ENCODE measurements around the gene TMEM94.
"Not testable (repeated sequence)": the region's sequence is repeated elsewhere in the genome, so short reads cannot be mapped to it uniquely, and the experiment has no call there.

The TMEM94 gene

DNA sequence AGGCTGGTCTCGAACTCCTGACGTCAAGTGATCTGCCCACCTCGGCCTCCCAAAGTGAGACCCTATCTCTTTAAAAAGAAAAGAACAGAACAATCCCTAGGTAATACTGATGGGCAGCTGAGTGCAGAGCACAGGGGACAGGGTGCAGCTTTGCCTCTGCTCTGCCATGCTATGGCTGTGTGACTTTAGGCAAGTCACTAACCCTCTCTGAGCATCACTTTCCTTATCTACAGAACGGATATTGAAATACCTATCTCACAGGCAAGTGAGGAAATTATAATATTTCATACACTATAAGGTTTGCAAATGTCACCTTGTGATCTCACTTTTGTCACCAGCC is 54.8 kb downstream of the TMEM94 start:
- no peak for DNase-seq (ENCODE audit: low spot score)

DNA sequence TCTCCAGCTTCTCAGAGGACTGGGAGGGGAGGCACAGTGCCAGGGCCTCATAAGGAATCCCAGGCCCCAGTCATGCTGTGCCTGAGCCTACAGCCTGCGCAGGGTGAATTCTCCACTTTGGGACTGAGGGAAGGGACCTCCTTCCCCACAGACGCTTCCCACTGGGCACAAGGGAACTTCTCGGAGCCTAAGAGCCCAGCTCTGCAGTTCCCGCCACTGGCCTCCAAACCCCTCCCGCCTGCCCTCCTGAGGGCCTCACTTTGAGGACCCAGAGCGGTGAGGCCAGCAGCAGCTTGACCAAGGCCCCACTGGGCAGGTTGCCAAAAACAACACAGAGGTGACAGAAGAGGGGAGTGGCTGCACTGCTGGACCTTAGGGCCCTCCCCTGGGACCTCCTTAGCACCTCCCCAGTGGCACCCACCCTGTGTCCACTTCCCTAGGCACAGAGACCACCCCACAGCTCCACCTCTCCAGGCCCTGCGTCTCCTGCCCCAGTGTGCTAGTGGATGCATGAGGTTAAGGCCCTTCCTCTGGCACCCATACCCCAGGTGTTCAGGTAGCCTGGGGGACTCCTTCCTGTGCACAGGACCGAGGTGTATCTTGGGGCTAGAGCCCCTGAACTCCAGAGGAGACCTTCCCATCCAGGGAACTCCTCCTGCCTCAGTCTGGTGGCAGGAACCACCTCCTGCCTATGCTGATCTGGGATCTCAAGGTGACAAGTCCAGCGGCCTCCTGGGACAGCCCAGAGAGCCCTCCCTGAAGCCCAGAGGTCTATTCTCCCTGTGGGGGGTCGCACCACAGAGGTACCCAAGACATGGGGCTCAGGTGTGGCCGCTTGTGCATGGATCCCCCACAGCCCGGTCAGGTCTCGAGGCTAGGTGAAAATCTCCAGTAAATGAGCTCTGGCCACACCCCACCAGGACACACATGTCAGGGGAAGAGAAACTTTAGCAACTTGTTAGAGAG is 55.5 kb downstream of the TMEM94 start:
- no peak for DNase-seq (ENCODE audit: low spot score)

DNA sequence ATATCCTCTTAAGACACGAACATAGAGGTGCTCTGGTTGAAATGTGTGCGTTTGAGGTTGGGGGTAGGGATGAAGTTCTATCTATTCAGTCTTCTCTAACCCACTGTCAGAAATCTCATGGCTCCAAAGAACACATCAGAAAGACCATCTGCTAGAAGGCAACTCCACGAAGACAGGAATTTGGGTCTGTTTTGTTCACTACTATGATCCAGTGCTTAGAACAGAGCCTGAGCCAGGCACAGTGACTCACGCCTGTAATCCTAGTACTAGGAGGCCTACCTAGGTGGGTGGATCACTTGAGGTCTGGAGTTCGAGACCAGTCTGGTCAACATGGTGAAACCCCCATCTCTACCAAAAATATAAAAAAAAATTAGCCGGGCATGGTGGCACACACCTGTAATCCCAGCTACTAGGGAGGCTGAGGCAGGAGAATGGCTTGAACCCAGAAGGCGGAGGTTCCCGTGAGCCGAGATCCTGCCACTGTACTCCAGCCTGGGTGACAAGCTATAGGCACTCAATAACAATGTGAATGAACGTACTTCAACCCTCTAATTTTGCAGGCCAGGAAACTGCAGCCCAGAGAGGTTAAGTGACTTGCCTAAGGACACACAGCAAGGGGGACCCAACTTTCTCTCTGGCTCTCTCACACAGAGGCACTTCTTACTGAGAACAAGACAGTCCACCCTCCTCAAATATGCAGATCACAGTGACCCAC is 56.6 kb downstream of the TMEM94 start:
- DNase-seq (ENCODE audit: low spot score) = no peak

DNA sequence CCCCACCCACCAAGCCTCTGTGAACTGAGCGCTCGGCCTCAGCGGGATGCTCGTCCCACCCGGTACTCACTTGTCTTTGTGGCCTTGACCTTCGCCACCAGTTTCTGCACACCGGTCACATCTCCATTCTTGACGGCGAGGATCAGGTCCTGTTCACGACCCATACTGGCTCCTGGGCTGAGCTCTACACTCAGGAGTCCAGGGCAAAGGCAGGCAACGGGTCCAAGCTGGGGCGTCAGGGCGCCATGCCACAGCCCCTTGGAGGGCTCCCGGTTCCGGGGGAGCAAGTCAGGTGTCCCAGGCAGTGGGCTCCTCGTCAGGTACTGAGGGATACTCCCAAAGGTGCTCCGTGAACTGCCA is 57.2 kb downstream of the TMEM94 start:
- DNase-seq (ENCODE audit: low spot score) = no peak

DNA sequence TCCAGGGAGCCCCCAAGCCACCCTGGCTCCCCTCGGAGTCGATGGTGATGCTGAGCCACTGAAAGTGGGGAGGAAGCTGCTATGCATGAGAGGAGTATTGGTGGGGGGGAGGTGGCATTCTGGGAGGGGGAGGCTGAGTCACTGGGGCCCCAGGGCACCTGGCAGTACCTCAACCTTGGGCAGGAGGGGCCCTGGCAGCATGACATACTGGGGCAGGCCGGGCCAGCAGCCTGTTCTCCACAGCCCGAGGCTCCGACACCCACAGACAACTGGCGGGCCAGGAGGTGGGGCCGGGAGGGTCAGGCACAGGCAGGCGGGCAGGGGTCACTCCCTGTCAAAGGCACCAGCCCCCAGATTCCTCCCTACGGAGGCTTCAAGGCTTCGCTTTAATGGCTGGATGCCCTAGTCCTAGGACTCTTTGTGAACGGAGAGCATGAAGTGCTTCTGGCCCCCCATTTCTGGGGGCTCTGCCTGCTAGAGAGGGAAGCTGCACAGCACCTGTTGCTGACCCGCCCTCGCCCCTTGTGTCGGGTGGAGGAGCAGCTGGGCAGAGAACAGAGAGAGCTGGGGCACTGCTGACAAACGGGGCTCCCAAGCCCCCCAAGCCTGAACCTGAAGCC is 58.0 kb downstream of the TMEM94 start:
- no peak for DNase-seq (ENCODE audit: low spot score)

DNA sequence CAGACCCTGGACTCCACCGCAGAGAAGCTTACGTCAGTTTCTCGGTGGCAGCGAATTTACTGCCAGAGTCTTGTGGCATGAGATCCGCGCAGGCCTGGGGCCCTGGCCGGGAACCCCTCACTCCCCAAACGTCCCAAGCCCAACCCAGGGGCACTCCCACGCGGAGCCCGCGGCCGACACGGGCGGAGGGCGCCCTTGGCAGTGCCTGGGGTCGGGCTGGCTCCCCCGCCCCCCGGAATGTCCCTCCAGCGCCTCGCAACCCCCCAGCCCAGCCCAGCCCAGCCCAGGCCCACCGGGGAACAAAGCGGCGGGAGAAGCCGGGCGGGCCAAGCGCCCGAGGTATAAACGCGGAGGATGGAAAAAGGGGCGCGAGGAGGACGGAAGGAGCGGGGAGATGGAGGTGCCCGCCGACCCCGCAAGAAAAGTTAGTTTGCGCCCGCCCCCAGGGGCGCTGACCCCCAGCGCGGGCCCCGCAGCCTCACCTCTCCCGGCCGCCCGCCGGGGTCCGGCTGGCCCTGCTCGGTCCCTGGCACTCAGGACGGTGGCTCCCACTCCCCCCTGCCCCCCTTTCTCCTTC is 58.6 kb downstream of the TMEM94 start:
- no peak for DNase-seq (ENCODE audit: low spot score)

DNA sequence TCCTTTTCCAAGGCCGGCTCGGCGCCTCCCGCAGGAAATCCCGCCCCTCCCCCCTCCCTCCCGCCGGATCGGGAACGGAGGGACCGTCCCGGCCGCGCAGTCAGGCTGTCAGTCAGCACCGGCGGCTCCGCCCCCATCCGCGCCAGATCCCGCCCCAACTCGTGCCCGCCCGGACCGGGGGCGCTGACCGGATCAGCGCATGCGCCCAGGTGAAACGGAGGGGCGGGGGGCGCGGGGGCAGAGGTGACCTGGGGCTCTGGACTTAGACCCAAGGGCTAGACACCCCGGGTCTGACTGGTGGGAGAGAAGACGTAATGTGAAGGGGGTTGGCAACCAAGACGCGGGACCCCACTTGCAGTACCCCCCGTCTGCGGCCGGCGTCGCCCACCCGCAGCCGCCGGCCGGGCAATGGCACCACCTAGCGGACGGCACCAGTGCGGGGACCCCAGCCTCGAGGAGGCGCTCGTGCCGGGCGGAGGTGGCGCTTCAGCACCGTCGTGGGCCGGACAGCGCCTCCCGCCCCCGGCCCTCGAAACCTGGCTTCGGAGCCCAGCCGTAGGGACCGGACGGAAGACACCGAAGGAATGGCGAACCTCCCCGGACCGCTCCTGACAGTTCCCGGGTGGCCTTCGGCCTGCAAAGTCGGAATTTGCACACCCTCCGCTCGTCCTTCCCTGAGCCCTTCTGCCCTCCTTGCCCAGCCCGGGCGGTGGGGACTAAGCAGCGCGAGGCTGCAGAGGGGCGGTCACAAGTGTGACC is 59.2 kb downstream of the TMEM94 start, which contains the start of gene CASKIN2:
TSS of gene CASKIN2 (minus strand) at position 42 of the 759 bp plus-strand sequence. CDS start 1,733 bp downstream, outside the sequence.
- peak; percentile 100 for DNase-seq (ENCODE audit: low spot score)

DNA sequence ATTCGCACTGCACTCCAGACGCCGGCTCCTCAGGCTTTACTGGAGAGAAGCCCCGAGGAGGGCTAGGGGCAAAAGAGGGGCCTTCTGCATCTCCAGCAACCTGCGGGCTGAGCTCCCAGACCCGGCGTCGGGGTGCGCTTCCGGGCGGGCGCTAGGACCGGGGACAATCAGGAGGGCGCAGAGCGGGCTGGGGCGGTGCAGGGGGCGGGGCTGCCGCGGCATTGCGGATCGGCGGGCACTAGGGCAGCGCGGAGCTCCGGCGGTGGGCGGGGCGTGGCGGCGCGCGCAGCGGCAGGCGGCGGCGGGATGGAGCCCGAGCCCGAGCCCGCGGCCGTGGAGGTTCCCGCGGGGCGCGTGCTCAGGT is 59.8 kb downstream of the TMEM94 start, which contains the start of gene TSEN54:
TSS of gene TSEN54 (plus strand) at position 274 of the 364 bp plus-strand sequence. CDS start at position 307, 33 bp downstream.
- peak; percentile 99 for DNase-seq (ENCODE audit: low spot score)

DNA sequence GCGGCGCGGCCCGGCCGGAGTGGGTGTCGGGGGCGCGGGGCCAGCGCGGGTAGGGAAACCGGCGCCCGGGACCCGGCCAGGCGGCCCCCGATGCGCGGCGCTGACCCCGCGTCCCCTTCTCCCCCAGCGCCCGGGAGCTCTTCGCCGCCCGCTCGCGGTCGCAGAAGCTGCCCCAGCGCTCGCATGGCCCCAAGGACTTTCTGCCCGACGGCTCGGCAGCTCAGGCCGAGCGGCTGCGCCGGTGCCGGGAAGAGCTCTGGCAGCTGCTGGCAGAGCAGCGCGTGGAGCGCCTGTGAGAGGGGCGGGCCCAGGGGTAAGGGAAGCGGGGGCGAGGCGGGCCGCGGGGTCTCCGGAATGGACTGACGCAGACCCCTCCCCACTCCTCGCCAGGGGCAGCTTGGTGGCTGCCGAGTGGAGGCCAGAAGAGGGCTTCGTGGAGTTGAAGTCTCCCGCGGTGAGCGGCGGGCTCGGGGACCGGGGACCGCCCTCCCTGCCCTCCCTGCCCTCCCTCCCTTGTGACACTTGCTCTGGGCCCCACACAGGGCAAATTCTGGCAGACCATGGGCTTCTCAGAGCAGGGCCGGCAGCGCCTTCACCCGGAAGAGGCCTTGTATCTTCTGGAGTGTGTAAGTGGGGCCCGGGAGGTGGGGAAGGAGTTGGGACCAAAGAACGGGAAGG is 60.3 kb downstream of the TMEM94 start:
- peak; percentile 72 for DNase-seq (ENCODE audit: low spot score)

DNA sequence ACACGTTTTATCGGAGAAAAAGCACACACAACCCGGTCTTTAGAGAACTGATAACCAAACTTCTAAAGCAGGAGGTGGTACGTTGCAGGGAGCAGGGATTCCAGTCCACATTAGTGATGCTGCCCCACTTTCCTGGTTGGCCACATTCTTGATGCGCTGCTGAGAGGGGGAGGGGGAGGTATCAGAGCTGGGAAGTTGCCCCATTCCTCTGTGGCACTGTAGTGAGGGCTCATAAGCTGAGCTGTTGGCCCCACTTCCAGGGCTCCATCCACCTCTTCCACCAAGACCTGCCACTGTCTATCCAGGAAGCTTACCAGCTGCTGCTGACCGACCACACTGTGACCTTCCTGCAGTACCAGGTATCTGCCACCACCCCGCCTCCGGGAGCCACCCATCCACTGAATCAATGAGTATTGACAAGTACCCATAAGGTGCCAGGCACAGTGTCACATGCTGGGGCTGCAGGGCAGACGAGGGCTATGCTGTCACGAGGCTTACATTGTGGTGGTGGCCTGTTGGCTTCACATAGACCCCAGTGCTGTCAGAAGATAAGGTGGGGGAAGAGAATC is 60.9 kb downstream of the TMEM94 start:
- no peak for DNase-seq (ENCODE audit: low spot score)

DNA sequence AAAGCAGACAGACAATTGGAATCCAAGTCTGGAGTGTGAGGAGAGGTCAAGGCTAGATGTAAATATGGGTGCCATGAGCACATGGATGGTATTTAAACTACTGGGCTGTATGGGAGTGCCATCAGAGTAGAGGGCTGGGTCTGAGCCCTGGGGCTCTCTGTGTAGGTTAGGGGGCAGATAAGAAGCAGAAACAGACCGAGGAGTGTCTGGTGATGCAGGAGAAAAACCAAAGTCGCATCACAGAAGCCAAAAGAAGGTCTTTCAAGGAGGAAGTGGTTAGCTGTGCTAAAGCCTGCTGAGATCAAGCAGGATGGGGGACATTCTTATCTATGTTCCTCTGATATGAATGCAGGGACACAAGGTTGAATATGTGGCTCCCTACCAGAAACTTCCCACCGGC is 61.8 kb downstream of the TMEM94 start:
- DNase-seq (ENCODE audit: low spot score) = no peak

DNA sequence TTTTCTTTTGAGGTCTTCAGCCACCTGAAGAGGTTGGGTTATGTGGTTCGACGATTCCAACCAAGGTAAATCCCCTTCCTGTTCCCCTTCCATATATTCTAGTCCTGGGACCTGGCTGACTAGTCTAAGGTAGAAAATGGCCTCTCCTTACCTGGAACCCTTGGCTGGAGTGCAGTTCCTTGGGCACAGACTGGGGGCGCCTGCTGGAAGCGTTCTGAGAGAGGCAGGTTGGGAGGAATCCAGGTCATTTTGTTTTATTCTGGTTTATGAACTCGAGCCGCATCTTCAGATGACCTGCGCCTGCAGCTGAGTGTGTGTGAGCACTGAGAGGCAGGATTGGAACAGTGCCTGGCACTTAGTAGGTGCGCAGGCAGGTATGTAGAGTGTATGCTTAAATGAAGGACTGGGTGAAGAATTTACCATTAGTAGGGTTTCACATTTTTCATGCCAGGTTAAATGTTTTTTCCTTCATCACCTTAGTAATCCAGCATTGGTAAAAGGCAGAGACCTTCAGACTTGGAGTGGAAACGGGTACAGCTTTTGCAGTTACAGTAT is 62.6 kb downstream of the TMEM94 start:
- DNase-seq (ENCODE audit: low spot score) = no peak

DNA sequence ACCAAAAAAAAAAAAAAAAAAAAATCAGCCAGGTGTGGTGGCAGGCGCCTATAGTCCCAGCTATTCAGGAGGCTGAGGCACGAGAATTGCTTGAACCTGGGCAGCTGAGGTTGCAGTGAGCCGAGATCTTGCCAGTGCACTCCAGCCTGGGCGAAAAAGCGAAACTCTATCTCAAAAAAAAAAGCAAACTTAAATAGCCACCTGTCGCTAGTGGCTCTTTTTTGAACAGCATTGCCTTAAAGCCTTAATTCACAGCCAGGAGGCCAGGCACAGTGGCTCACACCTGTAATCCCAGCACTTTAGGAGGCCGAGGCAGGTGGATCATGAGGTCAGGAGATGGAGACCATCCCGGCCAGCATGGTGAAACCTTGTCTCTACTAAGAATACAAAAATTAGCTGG is 64.0 kb downstream of the TMEM94 start:
- not testable (repeated sequence) for DNase-seq (ENCODE audit: low spot score)

DNA sequence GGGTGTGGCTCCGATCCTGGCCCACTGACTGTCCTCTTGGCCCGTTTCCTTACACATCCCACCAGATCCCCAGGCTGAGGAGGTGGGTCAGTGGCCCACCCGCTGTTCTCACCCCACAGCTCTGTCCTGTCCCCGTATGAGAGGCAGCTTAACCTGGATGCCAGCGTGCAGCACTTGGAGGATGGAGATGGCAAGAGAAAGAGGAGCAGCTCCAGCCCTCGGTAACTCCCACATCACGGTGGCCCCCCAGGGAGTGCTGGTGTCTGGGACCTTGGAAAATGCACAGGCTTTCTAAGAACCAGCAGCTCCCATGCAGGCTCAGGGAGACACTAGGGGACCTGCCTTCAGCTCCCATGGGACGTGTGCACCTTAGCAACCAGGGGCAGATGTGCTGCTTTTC is 64.9 kb downstream of the TMEM94 start:
- DNase-seq (ENCODE audit: low spot score) = no peak

DNA sequence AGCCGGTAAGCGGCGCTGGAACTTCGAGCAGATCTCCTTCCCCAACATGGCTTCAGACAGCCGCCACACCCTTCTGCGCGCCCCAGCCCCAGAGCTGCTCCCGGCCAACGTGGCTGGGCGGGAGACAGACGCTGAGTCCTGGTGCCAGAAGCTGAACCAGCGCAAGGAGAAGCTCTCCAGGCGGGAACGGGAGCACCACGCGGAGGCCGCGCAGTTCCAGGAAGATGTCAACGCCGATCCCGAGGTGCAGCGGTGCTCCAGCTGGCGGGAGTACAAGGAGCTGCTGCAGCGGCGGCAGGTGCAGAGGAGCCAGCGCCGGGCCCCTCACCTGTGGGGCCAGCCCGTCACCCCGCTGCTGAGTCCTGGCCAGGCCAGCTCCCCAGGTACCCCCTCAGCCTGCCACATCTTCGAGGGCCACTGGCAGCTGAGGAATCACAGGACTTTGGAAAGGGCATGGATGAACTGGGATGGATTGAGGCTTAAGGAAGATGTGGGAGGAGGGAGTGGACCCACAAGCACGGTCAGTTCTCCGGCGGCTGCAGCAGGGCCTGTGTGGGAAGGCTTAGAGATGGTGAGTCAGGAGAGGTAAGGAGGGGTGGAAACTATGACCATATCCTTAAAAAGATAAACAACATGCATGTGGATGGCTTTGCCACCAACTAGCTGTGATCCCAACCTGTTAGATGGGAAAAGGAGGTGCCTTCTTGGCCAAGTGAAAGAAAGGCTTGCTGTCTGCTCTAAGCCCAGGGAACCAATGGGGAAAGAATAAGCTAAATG is 65.7 kb downstream of the TMEM94 start:
- DNase-seq (ENCODE audit: low spot score) = no peak

DNA sequence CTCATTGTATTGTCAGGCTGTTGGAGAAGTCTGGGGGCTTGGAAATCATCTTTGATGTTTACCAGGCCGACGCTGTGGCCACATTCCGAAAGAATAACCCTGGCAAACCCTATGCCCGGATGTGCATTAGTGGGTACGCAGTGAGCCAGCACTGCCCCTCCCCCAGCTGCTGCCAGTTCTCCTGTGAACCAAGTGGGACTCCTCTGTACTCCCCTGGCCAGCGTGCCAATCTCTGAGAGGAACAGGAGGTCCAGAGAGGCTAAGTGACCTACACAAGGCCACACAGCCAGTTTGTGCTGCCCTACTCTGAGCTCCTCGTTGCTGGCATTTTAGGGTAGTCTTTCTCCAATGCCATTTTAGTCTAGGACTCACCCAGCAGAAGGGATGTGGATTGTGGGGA is 67.2 kb downstream of the TMEM94 start:
- DNase-seq (ENCODE audit: low spot score) = no peak

DNA sequence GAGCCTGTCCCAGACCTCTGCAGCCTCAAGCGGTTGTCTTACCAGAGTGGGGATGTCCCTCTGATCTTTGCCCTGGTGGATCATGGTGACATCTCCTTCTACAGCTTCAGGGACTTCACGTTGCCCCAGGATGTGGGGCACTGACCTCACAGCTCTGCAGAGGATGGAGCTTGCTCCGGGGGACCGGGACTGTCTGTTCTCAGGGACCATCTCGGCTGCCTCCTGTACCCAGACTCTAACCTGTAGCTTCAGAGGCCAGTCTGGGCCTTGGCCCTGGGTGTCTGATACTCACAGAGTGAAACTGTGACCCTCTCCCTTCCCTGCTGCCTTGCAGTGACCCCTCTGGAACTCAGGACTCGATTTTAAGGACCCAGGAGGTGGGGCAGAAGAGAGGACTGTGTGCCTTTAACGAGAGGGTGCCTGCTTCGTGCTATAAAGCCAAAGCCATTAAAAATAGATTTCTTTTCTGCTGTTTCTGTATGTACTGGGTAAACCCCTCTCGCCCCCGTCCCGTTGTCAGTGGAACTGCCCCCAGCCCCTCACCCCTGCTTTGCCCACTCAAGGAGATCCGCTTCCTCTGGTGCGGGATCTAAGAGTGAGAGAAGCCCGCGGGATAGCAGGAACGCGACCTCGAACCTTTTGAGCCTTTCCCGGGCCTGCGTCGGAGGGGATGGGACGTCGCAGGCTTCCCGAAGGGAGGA is 68.0 kb downstream of the TMEM94 start:
- no peak for DNase-seq (ENCODE audit: low spot score)

DNA sequence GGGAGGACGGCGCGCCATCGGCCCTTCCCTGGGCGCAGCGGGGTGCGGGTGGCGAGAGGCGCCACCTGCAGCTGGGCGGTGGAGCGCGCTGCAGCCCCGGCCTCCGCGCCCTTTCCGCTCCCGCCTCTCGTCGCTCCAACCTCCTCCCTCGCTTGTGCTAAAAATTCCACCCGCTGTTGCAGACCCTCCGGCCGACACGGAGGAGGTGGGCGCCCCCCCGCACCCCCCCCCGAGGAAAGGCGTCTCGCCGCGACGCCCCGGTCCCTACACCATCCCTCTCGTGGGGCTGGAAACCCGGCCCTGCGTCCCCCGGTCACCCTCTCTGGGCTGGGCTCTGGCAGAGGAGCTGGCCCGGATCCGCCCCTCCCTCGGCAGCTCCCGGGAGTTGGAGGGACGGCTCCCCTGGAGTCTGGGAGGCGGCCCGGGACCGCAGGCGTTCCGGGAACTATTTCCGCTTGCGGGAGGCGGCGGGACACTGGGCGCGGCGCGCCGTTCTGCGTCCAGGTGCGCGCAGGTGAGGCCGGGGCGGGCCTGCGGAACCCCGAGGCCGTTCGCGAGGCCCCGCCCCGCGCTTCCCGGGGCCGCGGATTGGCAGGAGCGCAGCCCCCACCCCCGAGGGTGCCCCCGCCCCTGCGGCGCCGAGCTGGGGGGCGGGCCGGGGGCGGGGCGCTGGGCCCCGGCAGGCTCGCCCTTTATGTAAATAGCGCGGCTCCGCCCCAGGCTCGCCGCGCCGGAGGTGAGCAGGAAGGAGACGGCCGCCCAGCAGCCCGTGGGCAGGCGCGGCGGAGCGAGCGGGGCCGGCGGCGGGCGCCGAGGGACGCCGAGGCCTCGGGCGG is 68.8 kb downstream of the TMEM94 start, which contains the start of gene LLGL2:
TSS of gene LLGL2 (plus strand) at position 728 of the 836 bp plus-strand sequence. CDS start 17,730 bp downstream, outside the sequence.
- DNase-seq (ENCODE audit: low spot score) = peak; percentile 82
